ENCODE measurements around the gene ISM2.

The ISM2 gene

DNA sequence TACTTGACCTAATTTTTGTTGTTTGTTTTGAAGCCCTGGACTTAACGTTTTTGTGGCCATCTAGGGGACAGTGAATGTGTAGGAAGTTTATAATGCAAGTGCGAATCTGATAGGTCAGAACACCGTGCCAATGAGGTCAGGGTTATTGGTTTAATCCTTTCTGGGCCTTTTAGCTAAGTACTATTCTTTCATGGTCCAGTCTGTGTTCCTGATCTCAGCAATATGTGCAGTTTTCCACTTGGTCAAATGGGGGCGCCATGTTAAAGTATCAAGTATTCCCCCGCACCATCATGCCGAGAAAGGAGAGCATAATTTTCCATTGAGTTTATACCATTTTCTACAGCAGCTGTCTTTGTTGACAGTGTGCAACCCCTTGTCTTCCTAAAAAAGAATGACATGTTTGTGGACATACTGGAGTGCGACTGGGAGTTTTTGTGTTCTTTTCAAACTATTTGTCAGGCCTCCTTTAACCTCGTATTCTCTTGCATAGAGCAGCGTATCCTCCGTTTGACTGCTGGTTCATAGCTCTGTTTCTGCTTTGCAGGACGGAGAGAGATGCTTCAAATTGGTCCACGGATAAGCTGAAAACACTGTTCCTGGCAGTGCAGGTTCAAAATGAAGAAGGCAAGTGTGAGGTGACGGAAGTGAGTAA, 39.4 kb downstream of the ISM2 start:
- peak; percentile 62 to 70 for DNase-seq

DNA sequence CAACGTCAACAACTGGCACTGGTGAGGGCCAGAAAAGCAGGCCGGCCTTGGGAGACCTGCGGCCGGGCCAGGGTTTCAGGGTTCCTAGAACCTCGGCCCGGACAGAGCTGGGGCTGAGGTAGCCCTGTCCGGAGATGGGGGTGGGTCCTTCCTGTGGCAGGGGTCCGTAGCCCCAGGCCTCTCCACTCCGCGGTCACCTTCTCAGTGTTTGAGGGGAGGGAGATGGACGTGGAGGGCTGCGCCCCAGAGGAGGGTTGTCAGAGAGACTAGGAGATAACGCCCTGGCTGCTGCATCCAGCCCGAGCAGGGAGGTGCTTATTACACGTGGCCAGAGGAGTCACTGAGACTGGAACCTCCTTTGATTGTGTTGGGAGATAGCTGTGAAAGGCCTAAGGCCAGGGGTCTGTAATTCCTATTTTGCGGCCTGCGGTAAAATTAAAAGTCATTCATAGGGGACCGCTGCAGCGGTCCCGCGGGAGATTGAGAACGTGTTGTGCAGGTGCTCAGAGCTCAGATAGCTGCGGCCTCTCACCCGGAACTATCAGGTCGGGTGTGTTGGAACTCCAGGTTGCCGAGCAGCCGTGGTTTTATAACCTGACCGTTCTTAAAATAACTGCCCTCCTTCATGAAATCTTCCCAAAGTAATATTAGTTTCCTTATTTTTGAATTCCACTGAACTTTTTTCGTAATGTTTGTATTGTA, 40.2 kb downstream of the ISM2 start:
- peak; percentile 7 to 16 for DNase-seq

DNA sequence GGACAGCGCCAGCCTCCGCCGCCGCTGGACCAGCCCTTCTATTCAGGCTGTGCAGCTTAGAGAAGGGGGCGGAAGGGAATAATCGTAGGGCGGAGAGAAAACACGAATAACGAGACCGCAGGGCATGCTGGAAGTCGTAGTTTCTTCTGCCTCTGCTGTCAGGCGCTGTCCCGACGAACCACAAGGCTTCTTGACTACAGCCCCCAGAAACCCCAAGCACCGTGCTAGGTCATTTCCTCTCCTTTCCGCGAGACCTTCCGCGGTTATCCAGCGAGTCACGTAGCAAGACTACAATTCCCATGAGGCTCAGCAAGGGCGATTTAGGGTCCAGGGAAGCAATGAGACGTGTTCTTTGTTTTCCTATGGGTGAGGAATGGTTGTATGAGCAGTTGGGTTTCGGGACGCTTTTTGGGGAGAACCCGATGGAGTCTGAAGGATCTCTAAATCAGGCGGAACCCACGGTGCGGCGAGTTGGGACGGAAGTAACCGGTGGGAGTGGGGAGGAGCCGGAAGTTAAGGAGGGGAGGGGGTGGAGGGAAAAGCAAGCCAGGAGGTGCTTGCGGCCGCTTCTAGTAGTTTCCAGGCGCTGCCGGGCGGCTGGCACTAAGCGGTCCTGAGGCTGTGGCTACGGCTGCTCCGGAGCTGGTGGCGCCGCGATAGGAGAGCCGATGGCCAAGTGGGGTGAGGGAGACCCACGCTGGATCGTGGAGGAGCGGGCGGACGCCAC, 40.9 kb downstream of the ISM2 start, which contains the start of the genes AHSA1 and VIPAS39:
Gene AHSA1, plus strand, starts transcription at position 572 of the 727 bp plus-strand sequence. Its CDS starts 97 bp downstream, at position 669.
Gene VIPAS39, minus strand, starts transcription at position 80 of the 727 bp plus-strand sequence. CDS start 3,499 bp downstream, outside the sequence.
- peak; percentile 78 to 84 for DNase-seq

DNA sequence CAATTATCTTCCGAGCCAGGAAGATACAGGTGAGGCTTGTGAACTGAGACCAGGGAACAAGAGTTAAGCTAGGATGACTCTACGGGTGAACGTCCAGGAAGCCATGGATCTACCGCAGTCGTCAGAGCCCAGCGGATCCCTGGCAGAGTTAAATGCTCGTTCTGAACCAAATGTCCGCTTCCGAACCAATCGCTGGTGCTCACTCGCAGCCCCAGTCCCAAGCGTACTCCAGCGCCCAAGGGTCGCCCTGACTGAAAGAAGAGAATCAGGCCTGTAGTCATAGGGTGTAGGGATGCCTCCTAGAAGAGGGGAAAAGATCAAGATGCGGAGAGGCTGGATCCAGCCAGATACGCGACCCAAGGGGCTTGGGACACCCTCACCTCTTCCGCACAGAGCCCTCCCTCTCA, 41.5 kb downstream of the ISM2 start:
- DNase-seq = no peak

DNA sequence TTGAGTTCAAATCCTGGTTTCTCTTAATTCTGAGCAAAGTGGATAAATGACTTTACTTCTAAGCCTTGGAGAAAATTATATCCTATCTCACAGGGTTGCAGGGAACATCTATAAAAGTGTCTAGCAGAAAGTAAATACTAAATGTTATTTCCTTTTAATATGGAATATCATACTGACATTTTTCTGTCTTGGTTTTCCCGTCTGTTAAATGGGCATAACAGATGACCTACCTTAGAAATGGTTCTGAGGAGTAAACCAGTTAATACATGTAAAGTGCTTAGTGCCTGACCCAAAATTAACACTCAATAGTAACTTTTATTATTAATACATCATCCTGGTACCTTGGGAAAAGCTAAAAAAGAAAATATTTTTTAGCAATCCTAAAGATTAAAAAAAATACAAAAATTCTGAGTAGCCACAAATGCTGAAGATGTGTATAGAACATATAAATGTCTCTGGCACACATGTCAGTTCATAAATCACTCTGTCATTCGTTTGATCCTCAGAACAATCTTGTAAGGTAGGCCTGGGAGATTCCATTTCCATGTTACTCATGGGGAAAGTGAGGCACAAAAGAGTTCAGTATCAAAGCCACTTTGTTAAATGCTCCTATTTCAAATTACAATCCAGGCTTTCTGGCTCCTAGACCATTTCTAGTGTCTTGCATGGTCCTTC, 42.5 kb downstream of the ISM2 start:
- no peak for DNase-seq

DNA sequence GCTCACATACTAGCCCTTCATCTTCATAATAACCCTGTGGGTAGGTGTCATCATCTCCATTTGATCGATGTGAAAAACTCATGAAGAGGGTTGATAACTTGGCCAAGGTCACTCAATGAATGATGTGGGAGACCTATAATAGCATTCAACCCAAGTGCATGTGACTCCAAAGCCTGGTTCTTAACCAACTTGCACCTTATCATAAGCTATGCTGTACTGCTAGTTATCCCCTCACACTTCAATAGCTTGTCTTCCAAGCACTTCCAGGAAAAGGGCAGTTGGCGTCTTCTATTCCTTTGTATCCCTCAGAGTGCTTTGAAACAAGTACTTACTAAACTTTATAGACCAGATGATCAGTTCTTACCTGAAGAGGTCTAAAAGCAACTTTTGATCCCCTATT, 56.4 kb downstream of the ISM2 start:
- DNase-seq = no peak

DNA sequence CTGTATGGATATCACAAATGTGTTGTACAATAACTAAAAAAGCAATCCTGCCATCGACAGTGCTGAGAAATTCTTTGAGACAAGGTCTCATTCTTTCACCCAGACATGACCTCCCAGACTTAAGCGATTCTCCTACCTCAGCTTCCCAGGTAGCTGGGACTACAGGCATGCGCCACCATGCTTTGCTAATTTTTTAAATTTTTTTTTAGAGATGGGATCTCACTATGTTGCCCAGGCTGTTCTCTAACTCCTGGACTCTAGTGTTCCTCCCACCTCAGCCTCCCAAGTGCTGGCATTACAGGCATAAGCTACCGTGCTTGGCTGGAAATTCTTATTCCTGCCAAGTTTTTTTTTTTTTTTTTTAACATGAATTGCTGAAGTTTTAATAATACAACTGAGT, 58.8 kb downstream of the ISM2 start:
- DNase-seq = no peak

DNA sequence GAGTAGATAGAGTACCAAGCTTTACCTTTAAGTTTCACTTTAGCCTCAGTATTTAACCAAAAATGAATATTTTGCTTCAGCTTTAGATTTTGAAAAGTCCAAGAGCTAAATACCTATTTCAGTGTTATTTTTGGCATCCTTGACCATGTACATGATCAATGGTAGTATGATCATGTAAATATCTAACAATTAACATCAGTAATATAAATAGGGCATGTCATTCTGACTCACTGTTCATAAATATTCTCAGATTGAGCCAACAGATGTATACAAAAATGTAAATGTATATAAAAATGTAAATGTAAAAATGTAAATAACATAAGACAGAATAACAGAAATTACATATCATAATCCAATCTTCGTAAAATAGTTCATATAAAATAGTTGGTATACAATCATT, 60.0 kb downstream of the ISM2 start:
- no peak for DNase-seq

DNA sequence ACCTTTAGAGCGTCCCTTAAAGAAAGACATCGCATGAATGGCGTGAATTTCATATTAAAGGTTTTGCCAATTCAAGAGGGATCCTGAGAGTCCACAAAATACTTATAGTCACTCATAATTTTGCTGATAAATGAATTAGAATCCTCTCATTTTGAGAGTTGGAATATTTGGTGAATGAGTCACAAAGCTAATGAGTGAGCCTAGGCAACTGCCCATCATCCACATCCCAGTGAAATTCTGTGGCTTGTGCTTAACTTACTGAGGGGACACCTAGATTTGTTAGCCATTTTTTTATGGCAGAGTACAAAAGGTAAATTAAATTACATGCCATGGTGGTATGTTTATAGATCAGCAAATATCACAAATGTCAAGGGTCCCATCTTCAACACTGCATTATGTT, 62.6 kb downstream of the ISM2 start:
- DNase-seq = no peak

DNA sequence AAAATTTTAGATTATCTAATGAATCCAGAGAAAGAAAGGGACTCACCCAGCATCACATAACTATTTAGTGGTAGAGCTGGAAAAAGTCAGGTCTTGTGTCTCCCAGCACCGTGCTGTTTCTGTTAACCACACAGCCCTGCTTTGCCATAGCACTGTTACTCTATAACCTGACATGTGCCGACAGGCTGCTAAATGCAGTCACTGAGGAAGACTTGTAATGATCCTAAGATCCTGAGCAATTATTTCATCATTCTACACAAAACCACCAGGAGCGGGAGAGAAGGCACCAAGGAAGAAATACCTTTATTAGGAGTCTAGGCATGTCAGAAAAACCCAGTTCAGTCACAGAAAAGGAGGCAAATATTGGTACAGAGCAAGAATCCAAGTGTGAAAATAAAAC, 72.2 kb downstream of the ISM2 start:
- DNase-seq = no peak

DNA sequence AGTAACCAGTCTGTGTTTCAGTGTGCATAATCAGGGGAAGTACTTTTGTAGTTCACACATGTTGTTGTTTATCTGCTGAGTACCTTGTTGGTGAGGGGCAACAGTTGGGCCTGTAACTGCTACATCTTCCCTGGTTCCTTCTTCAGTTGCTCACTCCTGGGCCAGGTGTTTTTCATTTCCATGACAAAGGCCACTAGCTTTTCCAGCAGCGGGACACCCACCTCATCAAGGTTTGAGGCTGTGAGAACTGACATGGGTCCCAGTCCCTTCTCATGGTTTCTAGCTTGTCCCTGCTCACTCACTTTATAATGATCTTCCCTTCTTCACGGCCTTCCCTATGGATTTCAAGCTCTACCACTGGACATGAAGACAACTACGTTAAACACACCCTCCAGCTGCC, 73.8 kb downstream of the ISM2 start:
- no peak for DNase-seq
